ENCODE measurements around the gene SH3RF1.

GRCh38 chr4:169266081-169266480, 4.7 kb downstream of the SH3RF1 start:
- TF ChIP-seq POLR2A (IDR thresholded peaks at IDR 0.05; ENCODE audit: low read depth, low read length) (no peak; the same call in 1 of the 2 replicates), TAF1 (IDR thresholded peaks at IDR 0.05; ENCODE audit: low read depth, low read length) (no peak), POLR2AphosphoS5 (IDR thresholded peaks at IDR 0.05; ENCODE audit: low read depth, low read length) (no peak), SPI1 (IDR thresholded peaks at IDR 0.05; ENCODE audit: low read depth, low read length) (no peak), POU2F2 (IDR thresholded peaks at IDR 0.05; ENCODE audit: low read depth, low read length) (no peak), PAX5 (IDR thresholded peaks at IDR 0.05; ENCODE audit: insufficient read depth, low read length, severe bottlenecking) (no peak)

Measured in GM12891 (cell line).